IMR-90 (cell line): ENCODE data around the gene C22orf39. TPM values are rescaled to one million over a fixed set of nuclear protein-coding genes. Genes with fewer than 3 reads are reported as not detected.

Experiments used
- ATAC-seq: fragments of 200-7000 bp; cut with Tn5 transposase; 2 replicates; pipeline ENCODE4 v1.9.1; 2020; ENCODE audit warnings: low read depth, mild to moderate bottlenecking, moderate library complexity
- BruUV-seq: library from RNA; stranded (reverse); fragments of 400-500 nt; replicated peaks from 2 replicates; lab custom pipeline; 2021; lab: Mats Ljungman, UMichigan
- CTCF ChIA-PET: fragments of 300-600 bp; formaldehyde crosslinking; extraction: SDS; loops from one replicate; lab custom pipeline; 2021; ENCODE audit warnings: antibody characterized with exemption; lab: Yijun Ruan, JAX
- POLR2A ChIA-PET: fragments of 300-600 bp; sonication (Branson Sonifier 250); formaldehyde crosslinking; loops from one replicate; lab custom pipeline; 2022; ENCODE audit warnings: antibody characterized with exemption; ENCODE audit not compliant: unreplicated experiment; lab: Charles Lee
- DNase-seq: peaks from one replicate; pipeline ENCODE4 v3.0.0; 2013
- H2AFZ ChIP-seq: replicated peaks from 2 replicates; pipeline ENCODE3; 2013; ENCODE audit warnings: low read length, mild to moderate bottlenecking; ENCODE audit not compliant: poor library complexity
- H2AK5ac ChIP-seq: 2 replicates; pipeline ENCODE4 v1.6.1; 2013; ENCODE audit warnings: low read depth, low read length, inconsistent platforms
- H2AK9ac ChIP-seq: replicated peaks from 2 replicates; pipeline ENCODE3; 2013; ENCODE audit warnings: mild to moderate bottlenecking, low read depth, low read length, moderate library complexity; ENCODE audit not compliant: poor library complexity
- H2BK120ac ChIP-seq: 2 replicates; pipeline ENCODE4 v1.6.1; 2013; ENCODE audit warnings: low read depth, low read length, inconsistent platforms
- H2BK15ac ChIP-seq: 3 replicates; pipeline ENCODE4 v1.6.1; 2013; ENCODE audit warnings: low read depth, low read length, inconsistent platforms
- H2BK20ac ChIP-seq: 2 replicates; pipeline ENCODE4 v1.6.1; 2013; ENCODE audit warnings: low read depth, mild to moderate bottlenecking, inconsistent platforms, low read length, moderate library complexity
- H2BK5ac ChIP-seq: 2 replicates; pipeline ENCODE4 v1.6.1; 2013; ENCODE audit warnings: mild to moderate bottlenecking, low read depth, low read length, inconsistent platforms; ENCODE audit not compliant: poor library complexity, severe bottlenecking
- H3K14ac ChIP-seq: replicated peaks from 2 replicates; pipeline ENCODE4 v1.6.1; 2013; ENCODE audit warnings: low read depth, low read length, inconsistent platforms
- H3K18ac ChIP-seq: 2 replicates; pipeline ENCODE4 v1.6.1; 2013; ENCODE audit warnings: low read depth, low read length, control low read depth
- H3K23ac ChIP-seq: 2 replicates; pipeline ENCODE4 v1.6.1; 2013; ENCODE audit warnings: low read depth, low read length, inconsistent platforms
- H3K27ac ChIP-seq: 2 replicates; pipeline ENCODE4 v1.5.1; 2013; ENCODE audit warnings: mild to moderate bottlenecking, control low read depth, low read length; ENCODE audit not compliant: insufficient read depth
- H3K27me3 ChIP-seq: 2 replicates; pipeline ENCODE4 v1.6.1; 2013; ENCODE audit warnings: low read length; ENCODE audit not compliant: control insufficient read depth, insufficient read depth
- H3K36me3 ChIP-seq: 2 replicates; pipeline ENCODE4 v1.6.1; 2013; ENCODE audit warnings: low read length, mixed read lengths; ENCODE audit not compliant: control insufficient read depth, insufficient read depth
- H3K4ac ChIP-seq: 2 replicates; pipeline ENCODE4 v1.6.1; 2013; ENCODE audit warnings: low read depth, low read length, inconsistent platforms
- H3K4me1 ChIP-seq: 2 replicates; pipeline ENCODE4 v1.6.1; 2013; ENCODE audit warnings: low read length, mixed read lengths; ENCODE audit not compliant: control insufficient read depth, insufficient read depth
- H3K4me2 ChIP-seq: 2 replicates; pipeline ENCODE4 v1.6.1; 2013; ENCODE audit warnings: low read depth, mild to moderate bottlenecking, control low read depth, low read length, moderate library complexity
- H3K4me3 ChIP-seq: 2 replicates; pipeline ENCODE4 v1.5.1; 2013; ENCODE audit warnings: low read depth, mild to moderate bottlenecking, control low read depth, low read length, moderate library complexity; ENCODE audit not compliant: insufficient read depth
- H3K56ac ChIP-seq: 2 replicates; pipeline ENCODE4 v1.6.1; 2013; ENCODE audit warnings: low read length, inconsistent platforms; ENCODE audit not compliant: insufficient read depth; ENCODE audit errors: extremely low read depth
- H3K79me1 ChIP-seq, 2 experiments: 2 replicates each; pipeline ENCODE4 v1.6.1; 2013; ENCODE audit warnings: low read length in 2 of 2, inconsistent platforms in 1 of 2, low read depth in 1 of 2
- H3K9ac ChIP-seq: 2 replicates; pipeline ENCODE4 v1.6.1; 2013; ENCODE audit warnings: low read depth, low read length, control low read depth
- H3K9me1 ChIP-seq: 2 replicates; pipeline ENCODE4 v1.6.1; 2013; ENCODE audit warnings: low read length, inconsistent platforms; ENCODE audit not compliant: insufficient read depth
- H3K9me3 ChIP-seq: 2 replicates; pipeline ENCODE4 v1.6.1; 2013; ENCODE audit warnings: low read length; ENCODE audit not compliant: control insufficient read depth, insufficient read depth
- H4K20me1 ChIP-seq: 2 replicates; pipeline ENCODE4 v1.6.1; 2013; ENCODE audit warnings: low read length, inconsistent platforms; ENCODE audit not compliant: insufficient read depth
- H4K5ac ChIP-seq: 2 replicates; pipeline ENCODE4 v1.6.1; 2013; ENCODE audit warnings: mild to moderate bottlenecking, low read depth, low read length, control low read depth
- H4K8ac ChIP-seq, 2 experiments: 2 replicates each; pipeline ENCODE4 v1.6.1; 2013; ENCODE audit warnings: low read depth in 2 of 2, low read length in 2 of 2, control low read depth in 1 of 2, inconsistent platforms in 1 of 2
- H4K91ac ChIP-seq: 2 replicates; pipeline ENCODE4 v1.6.1; 2013; ENCODE audit warnings: low read depth, low read length, inconsistent platforms; ENCODE audit not compliant: insufficient read depth
- CEBPB ChIP-seq: IDR thresholded peaks from 2 replicates; pipeline ENCODE4 v1.6.1; 2012; ENCODE audit warnings: low read depth, low read length, improper control_type of control experiment
- FOS ChIP-seq: fragments of 150-350 bp; IDR thresholded peaks from 2 replicates; pipeline ENCODE4 v1.6.1; 2016; ENCODE audit warnings: low read depth, low read length
- MXI1 ChIP-seq: IDR thresholded peaks from 2 replicates; pipeline ENCODE4 v1.6.1; 2012; ENCODE audit warnings: low read depth, mild to moderate bottlenecking, low read length, moderate library complexity, borderline replicate concordance
- NFE2L2 ChIP-seq: fragments of 150-350 bp; IDR thresholded peaks from 2 replicates; pipeline ENCODE4 v1.6.1; 2016; ENCODE audit warnings: low read depth, mild to moderate bottlenecking, low read length
- RAD21 ChIP-seq: IDR thresholded peaks from 2 replicates; pipeline ENCODE4 v1.6.1; 2012; ENCODE audit warnings: low read length, improper control_type of control experiment
- RCOR1 ChIP-seq: IDR thresholded peaks from 2 replicates; pipeline ENCODE4 v1.6.1; 2012; ENCODE audit warnings: mild to moderate bottlenecking, low read length, improper control_type of control experiment; ENCODE audit not compliant: insufficient replicate concordance
- RFX5 ChIP-seq: IDR thresholded peaks from 2 replicates; pipeline ENCODE4 v1.8.0; 2012; ENCODE audit warnings: low read depth, mild to moderate bottlenecking, low read length, moderate library complexity
- WGBS, 2 experiments: methylation state at CpG; one replicate each; pipeline versions ENCODE4 v1.1.5 to v1.1.7; 2013; ENCODE audit warnings: missing lambda C conversion rate in 2 of 2; ENCODE audit not compliant: insufficient read length in 1 of 2; ENCODE audit errors: extremely low coverage in 2 of 2; 5-methylcytosine and 5-hydroxymethylcytosine counted together
- dilution Hi-C: fragments of 300-500 bp; cut with HindIII; formaldehyde crosslinking; loops from one replicate; pipeline ENCODE4 v1.14.3; 2018; ENCODE audit warnings: low sequenced_read_pairs; ENCODE audit not compliant: unreplicated experiment
- in situ Hi-C: fragments of 300-500 bp; cut with MboI; formaldehyde crosslinking; loops from 3 replicates; pipeline ENCODE4 v1.14.3; 2019; ENCODE audit warnings: low sequenced_read_pairs, inconsistent platforms, mixed read lengths
- intact Hi-C: fragments of 100-400 bp; cut with micrococcal nuclease; formaldehyde crosslinking; loops from 2 replicates; pipeline ENCODE4 v1.10.0; 2022
- polyA plus RNA-seq, 3 experiments: library from polyadenylated mRNA; depleted of rRNA; stranded (reverse); fragments of >200 nt; gene quantifications; 2 replicates each; pipeline ENCODE4 v1.2.3, GENCODE V29; 2012; ENCODE audit warnings: low replicate concordance in 1 of 3
- total RNA-seq: library from RNA; depleted of rRNA; stranded (reverse); fragments of >200 nt; gene quantifications from 2 replicates; pipeline ENCODE4 v1.2.3, GENCODE V29; 2012

Gene C22orf39
- total and polyA plus RNA-seq, 2 of the 4 experiments (the other 2 are of a cell fraction) = 8.2 to 8.9 TPM

GRCh38 chr22:19400881-19401280 is 46.6 kb downstream of the C22orf39 start:
- Histone ChIP-seq H2BK15ac (no peak overlapping the region), H3K18ac (no peak overlapping the region), H2AFZ (no peak overlapping the region), H2BK20ac (no peak overlapping the region), H3K9me3 (no peaks in the 10 kb centered on the region), H2BK5ac (no peak overlapping the region), H2AK9ac (no peak overlapping the region), H3K9me1 (peaks cover 13% of the 10 kb centered on the region; the same call in 1 of the 2 replicates), H3K79me1 (peaks cover 25 to 31% of the 10 kb centered on the region in 2 experiments), H3K4me1 (no peaks in the 10 kb centered on the region), H4K20me1 (peaks cover 2% of the 10 kb centered on the region; the same call in 1 of the 2 replicates), H2BK120ac (no peak overlapping the region), H3K36me3 (peaks cover 45% of the 10 kb centered on the region), H3K14ac (no peak overlapping the region), H3K4ac (no peak overlapping the region), H3K56ac (no peak overlapping the region), H3K27ac (no peak overlapping the region), H2AK5ac (no peak overlapping the region), H3K4me3 (no peak overlapping the region), H4K8ac (no peak overlapping the region), H4K91ac (no peak overlapping the region), H3K27me3 (no peaks in the 10 kb centered on the region), H3K23ac (no peak overlapping the region), H3K9ac (no peak overlapping the region), H4K5ac (no peak overlapping the region), H3K4me2 (no peak overlapping the region)
- CTCF ChIA-PET = no interaction called here
- TF ChIP-seq MXI1 (no peak), FOS (no peak), RCOR1 (no peak), NFE2L2 (no peak), CEBPB (no peak), RFX5 (no peak), RAD21 (no peak)
- ATAC-seq (no peak), DNase-seq (no peak)
- WGBS, 2 experiments = 96% methylated on average over 6 of the region's 6 CpGs; no CpG with 5 or more reads in 1 of the 2 experiments
- POLR2A ChIA-PET = no interaction called here
- in situ Hi-C loops = no loop called here
- intact Hi-C loops = no loop called here
- BruUV-seq = no TSS peak
- dilution Hi-C loops = no loop called here
